GM18511 (cell line): Measurements from ENCODE around the gene PIBF1.
"Not testable (repeated sequence)": the region's sequence is repeated elsewhere in the genome, so short reads cannot be mapped to it uniquely, and the experiment has no call there.

ENCODE experiments used
- ATAC-seq: cut with Tn5 transposase; IDR thresholded peaks from one replicate; pipeline ENCODE4 v1.9.1; 2021; ENCODE audit warnings: mild to moderate bottlenecking, moderate library complexity; ENCODE audit not compliant: unreplicated experiment

The PIBF1 gene, protein sequence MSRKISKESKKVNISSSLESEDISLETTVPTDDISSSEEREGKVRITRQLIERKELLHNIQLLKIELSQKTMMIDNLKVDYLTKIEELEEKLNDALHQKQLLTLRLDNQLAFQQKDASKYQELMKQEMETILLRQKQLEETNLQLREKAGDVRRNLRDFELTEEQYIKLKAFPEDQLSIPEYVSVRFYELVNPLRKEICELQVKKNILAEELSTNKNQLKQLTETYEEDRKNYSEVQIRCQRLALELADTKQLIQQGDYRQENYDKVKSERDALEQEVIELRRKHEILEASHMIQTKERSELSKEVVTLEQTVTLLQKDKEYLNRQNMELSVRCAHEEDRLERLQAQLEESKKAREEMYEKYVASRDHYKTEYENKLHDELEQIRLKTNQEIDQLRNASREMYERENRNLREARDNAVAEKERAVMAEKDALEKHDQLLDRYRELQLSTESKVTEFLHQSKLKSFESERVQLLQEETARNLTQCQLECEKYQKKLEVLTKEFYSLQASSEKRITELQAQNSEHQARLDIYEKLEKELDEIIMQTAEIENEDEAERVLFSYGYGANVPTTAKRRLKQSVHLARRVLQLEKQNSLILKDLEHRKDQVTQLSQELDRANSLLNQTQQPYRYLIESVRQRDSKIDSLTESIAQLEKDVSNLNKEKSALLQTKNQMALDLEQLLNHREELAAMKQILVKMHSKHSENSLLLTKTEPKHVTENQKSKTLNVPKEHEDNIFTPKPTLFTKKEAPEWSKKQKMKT

GRCh38 chr13:72781451-72782439, at the start of gene PIBF1, which contains the start of gene DIS3:
TSS of gene PIBF1 (plus strand) at chr13:72782133. CDS start at chr13:72783470, 1,337 bp downstream.
TSS of gene DIS3 (minus strand) at chr13:72781900. CDS start at chr13:72781832, 68 bp downstream.
- peak; percentile 96 for ATAC-seq

DNA sequence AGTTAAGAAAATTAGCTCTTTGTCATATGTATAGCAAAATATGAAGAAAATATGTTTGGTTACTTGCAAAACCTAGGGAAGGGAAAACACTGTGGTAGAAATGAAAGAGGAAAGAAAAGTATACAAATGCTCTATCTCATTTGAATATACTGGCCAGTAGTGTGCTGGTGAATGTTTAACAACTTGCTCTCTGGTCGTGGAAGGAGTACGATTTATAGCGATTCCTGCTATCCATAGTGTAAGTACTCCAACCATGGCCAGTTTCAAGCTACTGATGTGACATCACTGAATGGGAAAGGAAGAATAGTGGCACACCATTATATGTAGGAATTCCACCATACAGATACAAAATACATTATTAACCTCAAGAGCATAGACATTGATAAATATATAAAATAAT, 44.9 kb upstream of the PIBF1 start:
- ATAC-seq: no peak

- no peak for ATAC-seq
Measured at GRCh38 chr13:72740015-72740414, 41.9 kb upstream of the PIBF1 start.

DNA sequence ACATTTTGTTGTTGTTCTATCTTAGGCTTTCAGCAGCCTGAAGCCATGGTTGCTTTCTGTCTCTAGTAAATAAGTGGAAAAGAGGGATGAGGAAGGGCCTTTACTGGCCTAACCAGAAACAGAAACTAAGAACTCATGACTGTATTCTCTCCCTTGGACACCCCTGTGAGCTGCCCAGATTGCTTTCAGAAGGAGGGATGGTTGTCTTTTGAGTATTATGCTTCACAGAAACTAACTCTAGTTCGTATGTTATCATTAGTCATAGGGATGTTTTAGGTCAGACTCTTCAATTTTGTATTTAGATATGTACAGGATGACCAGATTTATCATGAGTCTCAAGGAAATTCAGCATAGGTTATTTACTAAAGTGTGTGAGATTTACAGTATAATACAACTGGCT, 36.7 kb upstream of the PIBF1 start:
- peak; percentile 68 for ATAC-seq

DNA sequence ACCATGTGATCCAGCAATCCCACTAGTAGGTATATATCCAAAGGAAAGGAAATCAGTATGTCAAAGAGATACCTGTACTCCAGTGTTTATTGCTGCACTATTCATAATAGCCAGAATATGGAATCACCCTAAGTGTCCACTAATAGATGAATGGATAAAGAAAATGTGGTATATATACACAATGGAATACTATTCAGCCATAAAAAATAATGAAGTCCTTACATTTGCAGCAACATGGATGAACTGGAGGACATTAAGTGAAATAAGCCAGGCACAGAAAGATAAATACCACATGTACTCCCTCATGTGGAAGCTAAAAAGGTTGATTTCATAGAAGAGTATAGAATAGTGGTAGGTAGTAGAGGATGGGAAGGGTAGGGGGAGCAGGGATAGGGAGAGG, 30.7 kb upstream of the PIBF1 start:
- no peak for ATAC-seq

DNA sequence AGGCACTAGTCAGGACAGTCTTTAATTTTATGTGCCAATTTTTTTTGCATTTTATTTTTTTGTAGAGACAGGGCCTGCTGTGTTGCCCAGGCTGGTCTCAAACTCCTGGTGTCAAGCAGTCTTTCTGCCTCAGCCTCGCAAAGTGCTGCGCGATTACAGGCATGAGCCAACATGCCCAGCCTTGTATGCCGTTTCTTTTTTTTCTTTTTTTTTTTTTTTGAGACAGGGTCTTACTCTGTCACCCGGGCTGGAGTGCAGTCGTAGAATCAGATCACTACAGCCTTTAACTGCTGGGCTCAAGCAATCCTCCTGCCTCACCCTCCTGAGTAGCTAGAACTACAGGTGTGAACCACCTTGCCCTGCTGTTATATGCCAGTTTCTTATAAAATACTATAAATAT, 27.8 kb upstream of the PIBF1 start:
- ATAC-seq: no peak

DNA sequence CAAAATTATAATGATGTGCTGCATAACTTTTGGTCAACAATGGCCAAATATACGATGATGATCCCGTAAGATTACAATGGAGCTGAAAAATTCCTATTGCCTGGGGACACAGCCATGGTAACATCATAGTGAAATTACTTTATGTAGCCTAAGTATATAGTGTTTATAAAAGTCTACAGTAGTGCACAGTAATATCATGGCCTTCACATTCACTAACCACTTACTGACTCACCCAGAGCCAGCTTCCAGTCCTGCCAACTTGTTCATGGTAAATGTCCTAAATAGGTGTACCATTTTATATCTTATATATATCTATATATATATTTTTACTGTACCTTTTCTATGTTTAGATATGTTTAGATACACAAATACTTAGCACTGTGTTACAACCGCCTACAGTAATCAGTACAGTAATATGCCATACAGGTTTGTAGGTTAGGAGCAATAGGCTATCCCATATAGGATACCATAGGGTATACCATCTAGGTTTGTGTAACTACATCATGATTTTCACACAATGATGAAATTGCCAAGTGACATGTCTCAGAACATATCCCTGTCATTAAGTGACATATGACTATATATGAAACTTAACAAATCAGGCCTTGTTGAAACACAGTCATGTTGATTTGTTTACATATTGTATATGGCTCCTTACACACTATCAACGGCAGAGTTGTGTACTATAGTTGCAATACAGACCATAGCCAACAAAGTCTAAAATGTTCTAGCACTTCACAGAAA, 24.0 kb upstream of the PIBF1 start:
- ATAC-seq: no peak

GRCh38 chr13:72760189-72760588, 21.7 kb upstream of the PIBF1 start:
- ATAC-seq: no peak

DNA sequence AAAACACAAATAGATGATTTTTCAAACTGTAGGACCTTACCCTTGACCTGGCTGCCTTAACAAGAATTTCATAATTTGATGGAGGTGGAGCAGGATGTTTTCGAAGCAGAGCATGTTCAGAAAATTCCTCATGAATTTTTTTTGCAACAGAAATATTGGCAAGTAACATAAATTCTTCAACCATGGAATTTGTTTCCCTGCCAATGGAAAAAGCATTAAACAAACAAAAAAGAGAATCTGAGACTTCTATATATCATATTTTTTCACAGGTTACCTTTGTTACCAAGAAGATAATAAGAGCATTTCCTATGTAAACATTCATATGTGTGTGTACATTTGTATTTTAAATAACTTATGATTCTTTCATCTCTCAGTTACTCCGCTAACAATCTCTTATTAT, 18.5 kb upstream of the PIBF1 start:
- no peak for ATAC-seq

- no peak for ATAC-seq
Measured at GRCh38 chr13:72774019-72774418, 7.9 kb upstream of the PIBF1 start.

DNA sequence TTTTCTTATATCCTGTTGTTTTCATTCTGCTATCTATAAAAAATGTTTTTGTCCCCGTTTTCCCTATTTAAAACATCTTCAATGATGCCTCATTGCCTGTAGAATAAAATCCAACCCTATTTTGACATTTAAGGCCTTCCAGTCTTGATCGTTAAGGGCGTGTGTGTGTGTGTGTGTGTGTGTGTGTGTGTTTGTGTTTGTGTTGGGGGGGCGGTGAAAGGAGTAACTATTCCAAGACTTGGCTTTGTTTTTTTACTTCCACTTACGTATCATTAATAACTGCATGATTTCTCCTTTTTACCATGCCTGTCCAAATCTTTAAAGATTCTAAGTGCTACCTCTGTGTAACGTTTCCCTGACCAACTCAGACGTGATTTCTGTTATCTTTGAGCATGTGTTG, 784 bp downstream of the PIBF1 start:
- no peak for ATAC-seq

DNA sequence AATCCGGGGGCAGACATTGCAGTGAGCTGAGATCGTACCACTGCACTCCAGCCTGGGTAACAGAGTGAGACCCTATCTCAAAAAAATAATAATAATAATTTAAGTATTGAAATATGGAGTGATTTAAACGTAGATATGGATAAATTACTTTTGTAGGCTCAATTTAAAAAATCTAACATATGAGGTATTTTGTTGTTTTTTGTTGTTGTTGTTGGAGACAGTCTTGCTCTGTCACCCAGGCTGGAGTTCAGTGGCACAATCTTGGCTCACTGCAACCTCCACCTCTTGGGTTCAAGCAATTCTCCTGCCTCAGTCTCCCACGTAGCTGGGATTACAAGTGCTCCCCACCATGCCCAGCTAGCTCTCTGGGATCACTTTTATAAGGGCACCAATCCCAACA, 2.7 kb downstream of the PIBF1 start:
- ATAC-seq: not testable (repeated sequence)

- ATAC-seq: no peak
Measured at GRCh38 chr13:72788831-72789230, 6.9 kb downstream of the PIBF1 start.

GRCh38 chr13:72792640-72793039, 10.7 kb downstream of the PIBF1 start:
- no peak for ATAC-seq

GRCh38 chr13:72798817-72799216, 16.9 kb downstream of the PIBF1 start:
- ATAC-seq: no peak

GRCh38 chr13:72804301-72804700, 22.4 kb downstream of the PIBF1 start:
- no peak for ATAC-seq

DNA sequence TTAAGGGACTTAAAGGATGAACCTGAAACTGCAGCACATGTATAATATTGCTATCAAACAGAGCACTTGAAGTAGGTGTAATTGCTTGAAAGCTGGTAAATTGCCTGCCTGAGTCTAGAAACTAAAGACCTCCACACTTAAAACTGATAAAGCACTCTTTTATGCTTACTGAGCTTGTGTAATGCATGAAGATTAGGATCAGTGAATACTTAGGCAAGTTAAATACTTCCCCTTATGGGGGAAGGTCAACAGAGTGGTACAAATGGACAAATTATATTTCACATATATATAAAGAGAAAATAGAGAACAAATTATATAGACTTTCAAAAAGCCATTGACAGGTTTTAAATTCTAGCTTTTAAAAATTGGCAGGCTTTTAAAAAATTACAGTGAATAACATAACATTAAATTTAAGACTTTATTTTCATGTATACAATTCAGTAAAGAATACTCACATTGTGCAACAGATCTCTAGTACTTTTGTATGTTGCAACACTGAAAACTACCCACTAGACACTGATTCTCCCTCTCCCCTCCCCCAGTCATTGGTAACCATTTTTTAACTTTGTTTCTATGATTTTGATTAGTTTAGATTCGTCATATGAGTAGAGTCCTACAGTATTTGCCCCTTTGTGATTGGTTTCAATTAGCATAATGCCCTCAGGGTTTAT, 23.9 kb downstream of the PIBF1 start:
- ATAC-seq: no peak

DNA sequence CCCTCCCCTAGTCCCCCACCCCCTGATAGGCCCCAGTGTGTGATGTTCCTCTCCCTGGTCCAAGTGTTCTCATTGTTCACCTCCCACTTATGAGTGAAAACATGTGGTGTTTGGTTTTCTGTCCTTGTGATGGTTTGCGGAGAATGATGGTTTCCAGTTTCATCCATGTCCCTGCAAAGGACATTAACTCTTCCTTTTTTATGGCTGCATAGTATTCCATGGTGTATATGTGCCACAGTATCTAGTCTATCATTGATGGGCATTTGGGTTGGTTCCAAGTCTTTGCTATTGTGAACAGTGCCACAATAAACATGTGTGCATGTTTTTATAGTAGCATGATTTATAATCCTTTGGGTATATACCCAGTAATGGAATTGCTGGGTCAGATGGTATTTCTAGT, 24.6 kb downstream of the PIBF1 start:
- ATAC-seq: not testable (repeated sequence)

DNA sequence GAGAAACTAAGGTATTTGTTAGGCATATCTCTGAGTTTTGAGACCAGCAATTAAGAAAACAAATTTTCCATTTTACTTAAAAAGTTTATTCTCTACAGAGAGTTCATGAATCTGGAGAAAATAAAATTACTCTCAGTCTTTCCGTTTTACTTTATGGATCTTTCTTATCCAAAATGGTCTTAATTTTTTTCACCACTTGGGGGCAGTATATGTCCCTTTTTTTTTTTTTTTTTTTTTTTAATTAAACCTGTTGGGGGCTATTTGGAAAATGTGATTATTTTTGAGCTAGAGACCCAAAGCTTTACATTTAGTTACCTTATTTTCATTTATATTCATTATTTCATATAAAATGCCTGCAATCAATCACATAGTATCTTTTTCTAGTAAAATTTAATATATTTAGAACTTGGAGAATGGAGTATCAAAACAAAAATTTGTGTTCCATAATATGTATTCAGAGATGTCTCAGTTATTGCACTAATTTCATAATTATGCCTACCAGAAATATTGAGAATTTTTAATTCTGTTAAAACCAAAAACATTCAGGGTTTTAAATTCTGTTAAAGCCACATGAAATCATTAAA, 27.1 kb downstream of the PIBF1 start:
- no peak for ATAC-seq
